Activated gamma-delta T cell (primary cell): Measurements from ENCODE around the gene NRN1.
"Not testable (repeated sequence)": the region's sequence is repeated elsewhere in the genome, so short reads cannot be mapped to it uniquely, and the experiment has no call there.

Source experiments
- DNase-seq: peaks from one replicate; lab custom pipeline; 2025; lab: John Stamatoyannopoulos, UW
- total RNA-seq, 2 donors: gene quantifications; one replicate each; lab custom pipeline; 2026; lab: John Stamatoyannopoulos, UW

Gene NRN1, protein sequence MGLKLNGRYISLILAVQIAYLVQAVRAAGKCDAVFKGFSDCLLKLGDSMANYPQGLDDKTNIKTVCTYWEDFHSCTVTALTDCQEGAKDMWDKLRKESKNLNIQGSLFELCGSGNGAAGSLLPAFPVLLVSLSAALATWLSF
- total RNA-seq: 0.05 to 0.61 reads per million in 2 donors

DNA sequence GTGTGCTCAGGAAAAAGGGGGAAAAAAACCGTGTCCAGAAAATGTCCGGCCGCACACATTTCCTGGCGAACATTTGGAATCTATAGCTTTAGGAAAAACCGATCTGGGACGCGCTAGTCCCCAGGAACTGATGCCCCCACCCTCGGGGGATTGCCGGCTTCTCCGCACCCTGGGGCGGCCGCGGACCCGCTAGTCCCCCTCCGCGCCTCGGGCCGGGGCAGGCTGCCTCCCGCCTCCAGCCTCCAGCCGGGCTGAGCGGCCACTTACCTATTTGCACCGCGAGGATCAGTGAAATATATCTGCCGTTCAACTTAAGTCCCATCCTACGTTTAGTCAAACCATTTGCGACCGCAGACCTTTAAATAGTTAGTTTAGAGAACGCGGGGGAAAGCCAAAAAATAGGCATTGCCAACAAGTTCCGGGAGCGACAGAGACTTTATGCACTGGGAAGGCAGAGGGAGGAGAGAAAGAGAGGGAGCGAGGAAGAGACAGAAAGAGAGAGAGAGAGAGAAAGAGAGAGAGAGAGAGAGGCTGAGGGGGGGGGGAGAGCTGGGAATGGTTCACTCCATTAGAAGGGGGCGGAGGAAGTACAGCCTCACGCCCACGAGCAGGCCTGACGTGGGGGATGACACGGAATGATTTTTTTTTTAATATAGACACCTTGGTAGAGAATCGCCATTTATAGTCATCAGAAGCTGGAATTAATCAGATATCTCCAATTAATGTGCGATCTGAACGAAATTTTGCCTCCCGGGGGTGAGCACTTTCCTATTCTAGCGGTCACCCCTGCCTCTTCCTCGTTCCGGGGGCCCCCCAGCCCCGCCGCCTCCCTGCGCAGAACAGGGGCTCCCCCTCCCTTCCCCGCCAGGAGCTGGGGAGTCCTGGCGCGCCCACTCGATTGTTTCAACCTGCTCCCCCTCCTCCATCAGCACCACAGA, at the start of gene NRN1:
Gene NRN1 (minus strand): TSS at position 498 of the 938 bp plus-strand sequence. CDS start 176 bp downstream, at position 322.
- no peak for DNase-seq

DNA sequence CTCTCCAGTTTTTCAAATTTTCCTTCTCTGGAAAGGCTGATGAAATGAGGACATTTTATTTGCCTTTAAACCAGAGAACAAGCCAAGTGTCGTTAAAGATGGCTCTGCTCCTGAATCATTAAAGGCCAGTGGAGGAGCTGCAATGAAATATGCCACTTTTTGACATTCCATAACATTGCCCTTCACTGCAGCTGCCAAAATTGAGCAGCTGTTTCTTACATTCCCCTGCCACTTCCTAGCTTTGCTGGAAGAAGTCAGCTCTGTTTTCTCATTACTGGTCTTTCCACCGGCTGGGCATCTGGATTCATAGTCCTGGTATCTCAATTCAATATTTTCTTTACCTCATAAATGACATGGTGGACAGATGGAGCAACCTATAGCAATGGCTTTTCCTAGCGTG, 45.5 kb upstream of the NRN1 start:
- DNase-seq: no peak

DNA sequence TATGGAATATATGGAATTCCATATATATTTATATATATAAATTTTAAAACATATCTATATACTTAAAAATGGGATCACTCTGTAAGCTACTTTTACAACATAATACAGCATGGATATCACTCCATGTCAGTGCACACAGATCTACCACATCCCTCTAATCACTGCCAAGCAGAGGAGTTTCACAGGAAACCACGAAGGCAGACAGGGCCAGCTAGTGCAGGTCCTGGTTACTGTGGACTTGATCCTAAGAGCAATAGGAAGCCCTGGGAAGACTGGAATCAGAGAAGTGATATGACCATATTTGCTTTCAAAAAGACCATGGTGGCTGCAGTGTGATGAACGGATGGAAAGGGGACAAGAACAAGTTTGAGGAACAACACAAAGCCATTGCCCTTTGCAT, 40.0 kb upstream of the NRN1 start:
- no peak for DNase-seq

DNA sequence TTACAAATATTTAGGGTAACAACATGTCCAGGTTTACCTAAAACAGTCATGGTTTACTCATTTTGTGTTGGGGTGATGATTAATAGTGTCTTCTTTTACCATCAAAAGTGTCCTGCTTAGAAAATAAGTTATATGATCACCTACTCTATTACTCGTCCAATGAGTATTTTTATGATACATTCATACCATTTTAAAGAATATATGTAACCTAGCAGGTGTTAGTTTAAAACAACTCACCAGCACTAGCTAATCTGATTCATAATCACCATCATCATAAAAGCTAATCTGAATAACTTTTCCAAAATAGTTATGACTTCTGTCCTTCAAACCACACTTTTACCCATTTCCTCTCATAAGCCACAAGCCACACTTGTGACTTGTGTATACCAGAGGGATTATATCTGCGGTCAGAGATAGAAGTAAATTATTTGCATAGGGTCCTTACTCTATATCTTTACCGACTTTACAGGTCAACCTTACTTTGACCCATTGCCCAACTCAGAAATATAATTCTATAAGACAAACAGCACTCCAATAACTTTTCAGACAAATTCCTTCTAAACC, 33.3 kb upstream of the NRN1 start:
- DNase-seq: no peak

DNA sequence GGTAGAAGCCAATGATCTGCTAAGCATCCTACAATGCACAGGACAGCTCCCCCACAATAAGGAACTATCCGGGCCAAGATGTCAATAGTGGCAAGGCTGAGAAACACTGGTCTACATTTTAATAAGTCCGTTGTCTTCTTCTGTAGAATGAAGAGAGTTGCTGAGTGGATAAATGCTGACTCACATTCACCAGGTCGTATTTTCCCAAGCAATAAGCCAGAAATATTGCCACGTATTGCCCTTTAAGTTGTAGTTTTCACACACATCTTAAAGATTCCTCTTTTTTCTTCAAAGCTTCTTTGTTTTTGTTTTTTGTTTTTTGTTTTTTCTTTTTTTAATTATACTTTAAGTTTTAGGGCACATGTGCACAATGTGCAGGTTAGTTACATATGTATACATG, 30.5 kb upstream of the NRN1 start:
- DNase-seq: no peak

DNA sequence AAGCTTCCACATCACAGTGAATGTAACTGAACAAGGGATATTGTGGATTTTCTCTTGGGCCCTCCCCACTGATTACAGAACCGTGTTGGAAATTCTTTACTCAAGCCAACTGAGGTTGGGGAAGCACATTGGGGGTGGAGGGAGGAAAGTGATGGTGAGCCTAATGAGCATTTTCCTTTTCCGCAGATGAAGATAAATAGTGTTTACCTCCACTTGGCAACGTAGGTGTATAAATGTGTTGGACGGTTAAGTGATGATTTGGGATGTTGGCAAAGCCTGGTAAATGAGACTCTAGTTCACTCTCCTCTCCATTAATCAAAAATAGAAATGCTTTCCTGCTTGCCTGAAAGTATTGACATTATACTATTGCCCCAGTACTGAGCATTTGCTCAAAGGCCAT, 27.1 kb upstream of the NRN1 start:
- no peak for DNase-seq

DNA sequence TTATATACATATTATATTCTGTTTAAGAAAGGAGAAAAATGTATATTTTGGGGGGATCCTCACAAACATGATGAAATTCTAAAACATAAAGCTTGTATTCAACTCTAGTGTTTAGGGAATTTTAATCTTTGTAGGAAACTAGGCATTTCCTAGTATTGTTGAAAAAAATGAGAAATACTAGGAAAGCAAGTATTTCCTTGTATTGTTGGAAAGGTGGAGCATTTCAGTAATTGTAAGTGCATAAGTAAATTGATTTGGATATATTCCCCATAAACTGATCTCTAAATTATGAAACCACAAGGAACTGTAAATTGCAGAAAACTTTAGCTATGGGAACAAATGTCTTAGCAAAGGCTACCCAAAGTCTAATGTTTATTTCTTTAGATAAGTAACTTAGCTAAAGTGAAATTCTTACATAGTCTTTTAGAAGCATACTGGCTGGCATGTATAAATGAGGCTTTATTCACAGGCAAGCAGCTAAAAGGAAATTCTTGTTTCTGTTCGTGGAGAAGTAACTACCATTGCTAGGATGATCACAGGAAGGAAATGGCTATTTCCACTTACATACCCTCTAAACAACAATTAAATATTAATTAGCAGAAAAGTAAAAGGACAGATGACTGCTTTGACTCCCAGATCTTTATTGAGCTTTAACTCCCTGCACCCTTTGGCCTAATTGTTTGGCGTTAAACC, 19.9 kb upstream of the NRN1 start:
- no peak for DNase-seq

DNA sequence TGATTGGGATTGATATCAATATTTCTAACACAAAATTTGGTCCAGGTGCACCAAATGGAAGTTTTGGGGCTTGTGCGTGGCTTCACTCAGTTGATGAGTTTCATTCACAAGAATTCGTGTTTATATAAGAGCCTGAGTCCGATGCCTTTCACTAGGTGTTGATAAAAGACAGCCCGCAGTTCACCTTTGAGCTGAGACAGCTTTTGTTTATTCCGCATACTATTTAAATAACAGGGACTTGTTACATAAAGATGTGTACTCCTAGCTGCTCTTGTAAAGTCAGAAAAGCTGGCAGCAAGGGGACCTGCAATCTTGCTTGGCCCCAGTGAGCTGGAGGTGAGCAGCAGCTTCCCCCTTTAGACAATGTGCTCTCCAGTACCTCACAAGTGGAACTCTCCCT, 19.0 kb upstream of the NRN1 start:
- DNase-seq: no peak

DNA sequence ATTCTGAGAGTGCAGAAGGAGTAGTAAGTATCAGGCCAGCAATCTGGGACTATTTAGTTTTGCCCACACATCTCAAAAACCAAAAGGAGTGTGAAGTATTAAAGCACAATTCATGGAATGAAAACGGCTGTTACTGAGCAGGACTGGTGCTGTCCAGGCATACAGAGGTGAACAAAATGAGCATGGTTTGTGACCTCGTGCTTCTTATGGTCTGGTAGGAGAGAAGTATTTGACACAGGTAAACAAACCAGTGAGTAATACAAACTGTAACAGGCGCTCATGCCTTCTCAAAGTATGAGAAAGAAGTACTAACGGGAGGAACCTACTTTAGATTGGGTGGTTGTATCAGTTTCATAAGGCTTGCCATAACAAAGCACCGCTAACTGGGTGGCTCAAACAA, 17.5 kb upstream of the NRN1 start:
- no peak for DNase-seq

DNA sequence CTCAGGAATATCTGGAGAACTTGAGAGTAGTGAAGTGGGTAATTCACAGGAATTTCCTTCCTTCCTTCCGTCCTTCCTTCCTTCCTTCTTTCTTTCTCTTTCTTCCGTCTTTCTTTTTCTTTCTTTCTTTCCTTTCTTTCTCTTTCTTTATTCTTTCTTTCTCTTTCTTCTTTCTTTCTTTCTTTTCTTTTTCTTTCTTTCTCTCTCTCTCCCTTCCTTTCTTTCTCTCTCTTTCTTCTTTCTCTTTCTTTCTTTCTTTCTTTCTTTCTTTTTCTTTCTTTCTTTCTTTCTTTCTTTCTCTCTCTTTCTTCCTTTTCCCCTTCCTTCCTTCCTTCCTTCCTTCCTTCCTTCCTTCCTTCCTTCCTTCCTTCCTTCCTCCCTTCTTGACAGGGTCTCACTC, 16.1 kb upstream of the NRN1 start:
- not testable (repeated sequence) for DNase-seq

DNA sequence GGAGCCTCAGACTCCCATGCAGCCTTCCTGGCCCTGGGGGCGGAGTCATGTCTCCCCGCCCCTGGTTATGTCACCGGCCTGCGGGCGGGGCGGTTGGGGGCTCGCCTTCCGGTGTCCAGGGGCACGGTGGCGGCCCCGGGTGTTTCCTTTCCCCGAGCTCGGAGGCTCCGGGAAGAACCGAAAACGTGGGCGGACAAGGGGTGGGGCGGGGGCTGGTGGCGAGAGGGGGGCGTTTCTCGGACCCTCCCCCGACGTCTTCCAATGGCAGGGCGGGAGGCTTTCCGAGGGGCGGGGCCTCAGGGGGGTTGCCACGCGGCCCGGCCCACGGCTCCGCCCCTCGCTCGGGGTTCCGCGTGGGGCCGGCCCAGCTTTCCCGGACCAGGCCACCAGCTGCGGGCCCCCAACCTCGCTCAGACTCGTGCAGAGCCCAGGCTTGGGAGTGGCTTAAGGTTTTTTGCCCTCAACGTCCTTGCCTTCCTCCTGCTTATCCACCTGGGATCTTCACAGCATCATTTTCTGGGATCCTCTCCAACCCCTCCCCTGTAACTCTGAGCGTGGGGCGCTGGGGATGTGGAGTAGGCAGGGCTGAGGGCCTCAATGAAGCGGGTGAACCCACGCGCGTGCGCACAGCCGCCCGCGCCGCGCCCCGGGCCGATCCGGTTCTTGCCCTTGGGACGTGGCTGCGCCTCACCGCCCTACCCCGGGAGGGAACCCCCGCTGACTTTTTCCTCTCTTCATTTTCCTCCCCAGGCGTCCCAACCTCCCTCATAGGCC, 2.1 kb upstream of the NRN1 start:
- DNase-seq: no peak

DNA sequence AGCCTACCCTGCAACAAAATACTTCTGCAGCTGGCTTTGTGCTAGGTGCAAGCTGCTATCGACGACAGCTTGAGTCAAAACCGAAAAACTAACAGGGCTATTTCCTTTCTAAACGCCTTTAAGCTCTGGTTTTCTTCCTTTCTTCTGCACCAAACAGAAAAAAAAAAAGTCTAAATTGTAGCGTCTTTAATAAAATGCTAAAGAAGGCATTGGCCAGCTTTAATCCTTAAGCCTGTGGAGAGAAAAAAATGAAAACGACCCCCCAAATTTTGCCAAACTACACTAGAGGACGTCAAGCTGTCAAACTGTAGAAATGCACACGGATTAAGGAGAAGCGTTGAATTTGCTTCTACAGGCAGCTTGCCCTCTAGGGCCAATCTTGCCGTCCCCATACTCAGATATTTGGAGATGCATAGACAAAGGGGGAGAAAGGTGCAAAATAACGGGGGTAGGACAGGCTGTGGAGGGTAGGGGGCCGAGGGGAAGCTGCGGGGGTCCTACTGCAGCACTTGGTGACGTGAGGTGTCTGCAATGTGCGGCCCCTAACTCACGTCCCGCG, 1.4 kb upstream of the NRN1 start:
- DNase-seq: no peak

DNA sequence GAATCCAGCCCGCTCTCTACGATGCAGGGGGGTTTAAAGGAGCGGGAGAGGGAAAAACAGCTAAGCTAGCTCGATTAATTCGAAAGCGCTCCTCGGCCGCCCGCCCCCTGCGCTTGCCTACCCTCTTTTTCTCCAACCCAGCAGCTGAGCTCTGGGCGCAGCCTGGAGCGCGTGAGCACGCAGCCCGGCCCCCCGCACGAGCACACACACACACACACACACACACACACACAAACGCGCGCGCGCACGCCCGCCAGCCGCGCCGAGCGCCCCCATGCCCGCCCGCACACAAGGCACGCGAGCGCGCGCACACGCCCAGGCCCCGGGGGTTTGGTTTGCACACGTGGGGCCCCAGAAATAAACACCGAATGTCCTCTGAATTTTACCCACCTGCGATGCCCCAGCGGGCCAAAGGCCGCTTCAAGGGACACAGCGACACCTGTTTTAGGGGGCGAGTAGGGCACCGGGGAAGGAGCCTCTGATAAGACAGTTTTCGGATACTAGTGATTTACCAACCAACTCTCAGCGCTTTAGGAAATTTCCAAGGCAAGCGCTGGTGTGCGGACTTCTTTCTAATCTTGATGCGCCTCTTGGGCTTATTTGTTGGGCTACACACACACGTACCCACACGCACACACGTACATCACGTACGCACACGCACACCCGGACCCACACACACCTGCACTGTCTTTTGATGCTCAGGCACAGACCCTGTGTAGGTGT, 802 bp upstream of the NRN1 start:
- no peak for DNase-seq

DNA sequence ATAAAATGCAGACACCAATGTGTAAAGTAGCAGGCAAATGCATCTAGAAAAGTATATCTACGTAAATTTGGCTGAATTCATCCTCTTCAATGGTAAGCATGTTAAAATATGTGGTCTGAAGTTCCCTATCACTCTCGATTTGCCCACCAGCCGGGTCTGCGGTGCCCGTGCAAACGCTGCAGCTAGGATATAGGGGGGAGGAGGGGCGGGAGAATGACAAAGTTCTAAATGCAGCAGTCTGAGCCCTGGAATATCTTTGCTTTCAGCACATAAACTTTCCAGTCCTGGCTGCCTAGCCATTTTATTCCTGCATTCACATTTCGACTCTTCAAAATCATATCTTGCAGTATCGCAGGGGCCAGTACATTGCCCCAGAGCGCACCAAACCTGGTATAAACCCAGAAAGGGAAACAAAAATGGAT, 708 bp downstream of the NRN1 start:
- DNase-seq: no peak

DNA sequence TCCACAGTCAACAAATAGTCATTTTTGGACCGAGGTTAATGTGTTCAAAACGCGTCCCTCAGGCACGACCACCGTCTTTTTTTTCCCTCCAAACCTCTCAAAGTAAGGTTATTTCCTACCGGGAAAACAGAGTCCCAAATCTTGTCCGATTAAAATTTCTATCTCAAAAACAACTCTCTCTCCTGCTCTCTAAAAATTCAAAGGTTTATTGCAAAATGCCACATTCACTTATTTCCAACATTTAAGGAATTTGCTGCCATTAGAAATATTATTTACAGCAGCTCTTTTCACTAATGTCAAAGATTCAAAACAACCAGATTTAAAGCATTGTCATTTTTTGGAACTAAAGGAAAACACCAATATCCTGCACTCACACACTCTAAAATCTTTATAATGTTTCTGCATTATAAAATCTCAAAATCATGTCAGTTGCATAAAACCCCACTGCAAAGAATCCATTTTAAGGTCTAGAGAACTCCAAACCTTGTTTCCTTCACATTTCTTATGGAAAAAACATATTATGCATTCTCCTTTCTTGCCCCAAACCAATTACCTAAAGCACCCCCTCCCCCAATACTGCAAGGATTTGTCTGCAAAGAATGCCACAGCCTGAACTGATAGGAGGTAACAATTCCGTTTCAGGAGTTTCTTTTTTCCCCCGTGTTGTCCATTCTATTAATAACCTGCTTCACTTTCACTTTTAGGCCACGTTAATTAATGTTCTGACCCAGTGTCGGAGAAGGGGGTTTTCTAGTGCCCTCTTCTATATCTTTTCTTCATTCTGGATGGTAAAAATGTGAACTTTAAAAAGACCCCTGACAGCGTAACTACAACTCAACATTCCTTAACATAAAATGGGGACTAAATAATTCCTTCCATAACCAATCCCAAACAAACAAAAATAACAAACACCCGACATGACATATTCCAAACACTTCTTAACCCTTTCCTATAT, 1.4 kb downstream of the NRN1 start:
- DNase-seq: no peak

DNA sequence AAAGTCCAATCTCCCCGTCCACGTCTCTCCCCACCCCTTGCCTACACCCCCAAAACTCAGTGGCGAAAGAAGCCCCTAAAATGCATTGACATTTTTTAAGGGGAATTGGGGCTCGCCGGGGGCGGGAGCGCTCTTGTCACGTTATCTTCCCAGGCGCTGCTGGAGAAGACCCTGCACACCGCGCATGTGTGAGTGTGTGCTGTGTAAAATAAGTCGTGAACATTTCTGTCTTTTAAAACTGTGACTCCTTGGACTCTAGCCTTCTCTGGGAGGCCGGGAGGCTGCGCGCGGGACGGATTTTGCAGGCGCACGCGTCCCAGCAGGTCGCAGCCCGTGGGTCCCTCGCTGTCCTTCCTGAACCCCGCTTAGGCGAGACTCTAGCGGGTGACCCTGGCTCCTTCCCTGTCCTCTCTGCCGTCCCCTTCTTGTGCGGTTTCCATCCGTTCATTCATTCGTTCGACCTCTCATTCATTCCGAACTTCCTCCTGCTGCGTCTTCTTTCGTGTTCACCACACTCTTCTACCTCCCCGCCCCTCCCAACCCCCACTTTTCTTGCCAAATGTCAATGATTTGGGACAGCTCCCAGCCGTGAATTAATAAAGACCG, 2.2 kb downstream of the NRN1 start:
- DNase-seq: no peak

DNA sequence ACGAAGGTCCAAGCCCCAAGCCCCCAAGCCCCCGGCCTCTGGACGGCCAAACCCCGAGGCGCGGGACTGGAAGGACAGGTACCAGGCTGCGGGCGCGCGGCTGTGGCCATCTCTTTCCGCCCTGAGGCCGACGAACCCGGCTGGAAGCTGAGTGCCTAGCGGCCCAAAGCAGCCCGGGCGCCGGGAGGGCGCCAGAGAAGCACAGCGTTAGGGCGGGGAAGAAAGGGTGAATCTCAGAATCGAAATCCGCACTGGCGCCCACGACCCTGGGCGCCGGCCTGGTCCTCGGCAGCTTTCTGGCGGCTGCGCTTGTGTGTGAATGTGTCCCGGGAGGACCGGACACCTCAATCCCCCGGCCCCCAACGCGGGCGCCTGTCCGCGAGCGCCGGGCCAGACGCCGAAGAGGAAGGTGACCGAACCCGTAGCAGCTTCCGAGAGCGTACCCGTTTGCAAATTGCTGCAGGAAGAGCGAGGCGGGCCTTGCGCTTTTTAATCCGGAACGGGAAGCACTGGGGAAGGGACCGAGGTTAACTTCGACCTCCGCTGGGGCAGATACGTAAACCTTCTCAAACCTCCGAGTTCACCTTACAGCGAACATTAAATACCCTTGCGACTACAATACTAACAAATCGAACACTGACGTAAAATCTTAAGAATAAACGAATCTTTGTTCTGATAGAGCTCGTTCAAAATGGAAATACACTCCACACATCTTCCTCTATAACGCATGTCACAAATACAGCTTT, 2.9 kb downstream of the NRN1 start:
- DNase-seq: no peak

DNA sequence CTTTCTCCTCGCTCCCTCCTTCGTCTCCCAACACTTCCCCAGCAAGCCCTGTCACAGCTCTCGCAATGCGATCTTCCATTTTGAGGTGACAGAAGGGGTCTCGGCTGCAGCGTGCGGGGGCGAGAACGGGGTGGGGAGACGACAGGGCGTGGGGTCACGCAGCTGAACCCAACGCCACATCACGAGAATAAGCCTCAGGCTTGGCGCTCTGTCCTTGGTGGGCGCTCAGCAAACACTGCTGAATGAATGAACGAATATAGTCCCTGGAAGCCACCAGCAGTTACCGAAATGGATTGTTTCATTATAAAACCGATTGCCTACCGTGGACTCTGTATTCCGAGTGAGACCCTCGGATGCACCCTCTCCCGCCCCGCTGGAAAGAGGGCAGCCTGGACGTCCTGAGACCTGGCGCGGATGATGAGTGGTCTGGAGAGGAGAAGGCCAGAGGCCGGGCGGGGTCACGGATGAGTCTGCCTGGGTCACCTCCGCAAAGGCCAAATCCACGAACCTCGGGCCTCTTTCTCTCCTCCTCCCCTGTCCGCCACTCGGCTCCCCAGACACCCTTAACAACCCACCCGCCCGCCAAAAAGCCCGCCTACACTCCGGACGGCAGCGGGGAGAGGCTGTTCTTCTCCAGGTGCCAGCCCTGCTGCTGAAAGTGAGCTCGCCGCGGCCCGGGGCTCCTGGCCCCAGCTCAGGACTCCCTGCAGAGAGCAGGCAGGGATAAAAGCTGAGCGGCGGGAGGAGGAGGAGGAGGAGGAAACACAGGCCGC, 3.7 kb downstream of the NRN1 start:
- DNase-seq: no peak
